DND-41 (cell line): ENCODE data around the gene NKAIN4.

Experiments
- EZH2 ChIP-seq: IDR thresholded peaks from 3 replicates; pipeline ENCODE4 v1.6.1; 2012; ENCODE audit warnings: borderline replicate concordance, low read depth, mild to moderate bottlenecking, moderate library complexity, low read length, inconsistent platforms; ENCODE audit not compliant: severe bottlenecking
- TF ChIP-seq, protein P1 (sequence below): IDR thresholded peaks from 2 replicates; pipeline ENCODE4 v1.5.1; 2012; ENCODE audit warnings: borderline replicate concordance, low read length, moderate library complexity, mild to moderate bottlenecking; ENCODE audit not compliant: poor library complexity, severe bottlenecking; ENCODE audit errors: extremely low read depth

DNA sequence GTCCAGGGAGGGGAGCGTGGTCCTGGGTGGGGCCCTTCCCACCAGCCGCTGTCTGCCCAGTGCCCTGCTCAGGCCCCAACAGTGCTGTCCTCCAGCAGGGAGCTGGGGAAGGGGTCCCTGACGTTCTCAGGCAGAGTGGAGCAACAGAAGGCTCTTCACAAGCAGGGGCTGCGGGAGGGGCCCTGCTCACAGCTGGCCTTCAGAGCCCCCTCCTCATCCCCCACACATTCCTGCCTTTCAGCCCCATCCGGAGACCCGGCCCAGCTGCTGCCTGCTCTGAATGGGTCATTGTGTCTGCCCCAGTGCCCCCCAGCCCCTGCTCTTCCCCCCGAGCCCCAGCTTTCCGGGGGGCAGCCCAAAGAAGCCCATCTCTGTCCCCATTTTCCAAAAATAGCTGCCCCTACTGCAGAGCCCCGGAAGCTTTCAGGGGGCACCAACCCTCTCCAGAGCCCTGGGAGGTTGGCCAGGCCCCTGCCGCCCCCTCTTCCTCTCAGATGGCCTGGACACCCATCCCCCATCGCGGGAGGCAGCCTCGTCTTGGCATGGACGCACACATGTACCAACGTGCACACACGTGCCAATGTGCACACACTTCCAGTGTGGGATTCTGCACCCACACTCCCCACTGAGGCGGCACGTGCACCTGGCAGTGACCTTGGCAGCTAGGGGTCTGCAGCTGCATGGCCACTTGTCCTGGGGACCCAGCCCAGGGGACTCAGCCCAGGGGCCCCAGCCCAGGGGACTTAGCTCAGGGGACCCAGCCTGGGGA is 42.5 kb upstream of the NKAIN4 start:
- TF ChIP-seq EZH2 = no peak
- TF ChIP-seq, protein P1, sequence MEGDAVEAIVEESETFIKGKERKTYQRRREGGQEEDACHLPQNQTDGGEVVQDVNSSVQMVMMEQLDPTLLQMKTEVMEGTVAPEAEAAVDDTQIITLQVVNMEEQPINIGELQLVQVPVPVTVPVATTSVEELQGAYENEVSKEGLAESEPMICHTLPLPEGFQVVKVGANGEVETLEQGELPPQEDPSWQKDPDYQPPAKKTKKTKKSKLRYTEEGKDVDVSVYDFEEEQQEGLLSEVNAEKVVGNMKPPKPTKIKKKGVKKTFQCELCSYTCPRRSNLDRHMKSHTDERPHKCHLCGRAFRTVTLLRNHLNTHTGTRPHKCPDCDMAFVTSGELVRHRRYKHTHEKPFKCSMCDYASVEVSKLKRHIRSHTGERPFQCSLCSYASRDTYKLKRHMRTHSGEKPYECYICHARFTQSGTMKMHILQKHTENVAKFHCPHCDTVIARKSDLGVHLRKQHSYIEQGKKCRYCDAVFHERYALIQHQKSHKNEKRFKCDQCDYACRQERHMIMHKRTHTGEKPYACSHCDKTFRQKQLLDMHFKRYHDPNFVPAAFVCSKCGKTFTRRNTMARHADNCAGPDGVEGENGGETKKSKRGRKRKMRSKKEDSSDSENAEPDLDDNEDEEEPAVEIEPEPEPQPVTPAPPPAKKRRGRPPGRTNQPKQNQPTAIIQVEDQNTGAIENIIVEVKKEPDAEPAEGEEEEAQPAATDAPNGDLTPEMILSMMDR = no peak
